Glomerular endothelial cell (primary cell): ENCODE data around the gene DEPDC1B. TPM values are rescaled to one million over a fixed set of nuclear protein-coding genes. Genes with fewer than 3 reads are reported as not detected.
"Not testable (repeated sequence)": the region's sequence is repeated elsewhere in the genome, so short reads cannot be mapped to it uniquely, and the experiment has no call there.

Experiments used
- DNase-seq: peaks from one replicate; pipeline ENCODE4 v3.0.0-alpha.2; 2011; ENCODE audit warnings: low read depth, low spot score; ENCODE audit errors: extremely low read depth
- total RNA-seq: library from RNA; depleted of rRNA; stranded (reverse); fragments of >200 nt; gene quantifications from 2 replicates; pipeline ENCODE4 v1.2.3, GENCODE V29; 2015

Gene DEPDC1B
- 1.0 and 3.4 TPM in 2 replicates for total RNA-seq

- no peak for DNase-seq
Observed at GRCh38 chr5:60699609-60700415, at the start of gene DEPDC1B. Gene DEPDC1B, minus strand, starts transcription at chr5:60700166. Its CDS starts 73 bp downstream, at chr5:60700093.

GRCh38 chr5:60744682-60745081, 44.7 kb upstream of the DEPDC1B start:
- DNase-seq, result no peak

- DNase-seq, result no peak
Observed at GRCh38 chr5:60743511-60744314, 43.7 kb upstream of the DEPDC1B start.

GRCh38 chr5:60740322-60740721, 40.4 kb upstream of the DEPDC1B start:
- DNase-seq, result no peak

GRCh38 chr5:60738933-60739332, 39.0 kb upstream of the DEPDC1B start:
- no peak for DNase-seq

- no peak for DNase-seq
Observed at GRCh38 chr5:60738461-60738860, 38.5 kb upstream of the DEPDC1B start.

DNA sequence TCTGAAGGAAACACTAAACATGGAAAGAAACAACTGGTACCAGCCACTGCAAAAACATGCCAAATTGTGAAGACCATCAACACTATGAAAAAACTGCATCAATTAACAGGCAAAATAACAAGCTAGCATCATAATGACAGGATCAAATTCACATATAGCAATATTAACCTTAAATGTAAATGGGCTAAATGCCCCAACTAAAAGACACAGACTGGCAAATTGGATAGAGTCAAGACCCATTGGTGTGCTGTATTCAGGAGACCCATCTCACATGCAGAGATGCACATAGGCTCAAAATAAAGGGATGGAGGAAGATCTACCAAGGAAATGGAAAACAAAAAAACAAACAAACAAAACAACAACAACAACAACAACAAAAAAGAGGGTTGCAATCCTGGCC, 30.9 kb upstream of the DEPDC1B start:
- not testable (repeated sequence) for DNase-seq

DNA sequence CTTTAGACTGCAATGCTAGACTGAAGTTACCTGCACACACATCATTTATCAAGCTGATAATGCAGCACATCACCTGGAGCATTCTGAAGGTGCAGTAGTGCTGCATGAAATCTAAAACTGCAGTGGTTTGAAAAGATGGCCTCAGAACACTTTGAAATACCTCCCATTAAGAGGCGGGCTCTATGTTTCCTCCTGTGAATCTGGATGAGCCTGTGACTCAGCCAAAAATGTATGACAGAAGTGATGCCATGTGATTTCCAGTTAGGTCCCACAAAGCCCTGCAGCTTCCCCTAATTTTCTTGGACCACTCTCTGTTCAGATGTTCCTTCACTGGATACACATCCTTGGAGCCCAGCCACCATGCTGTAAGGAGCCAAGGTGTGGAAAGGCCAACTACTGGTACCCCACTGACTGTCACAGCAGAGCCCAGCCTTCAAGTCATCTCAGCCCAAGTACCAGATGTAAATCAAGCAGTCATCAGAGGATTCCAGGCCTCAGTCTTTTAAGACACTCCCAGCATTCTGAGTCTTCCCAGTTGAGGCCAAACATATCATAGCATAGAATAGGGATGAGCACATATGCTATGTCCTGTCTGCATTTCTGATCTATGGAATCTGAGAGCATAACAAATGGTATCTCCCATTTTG, 27.2 kb upstream of the DEPDC1B start:
- no peak for DNase-seq

DNA sequence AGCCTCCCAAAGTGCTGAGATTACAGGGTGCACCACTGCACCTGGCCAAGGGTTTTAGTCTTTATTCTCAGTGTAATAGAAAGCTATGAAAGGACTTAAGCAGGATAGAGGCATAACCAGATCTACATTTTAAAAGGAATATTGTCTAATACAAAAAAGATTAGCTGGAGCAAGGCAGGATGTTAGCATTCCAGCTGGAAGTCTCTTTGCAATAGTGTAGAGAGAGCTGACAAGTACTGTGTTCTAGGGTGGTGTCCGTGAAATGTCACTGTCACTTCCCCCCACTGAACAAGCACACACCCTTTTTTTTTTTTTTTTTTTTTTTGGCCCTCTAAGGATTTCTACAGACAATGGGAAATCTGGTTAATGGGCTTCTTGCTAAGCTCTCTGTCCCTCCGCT, 24.2 kb upstream of the DEPDC1B start:
- DNase-seq, result no peak

DNA sequence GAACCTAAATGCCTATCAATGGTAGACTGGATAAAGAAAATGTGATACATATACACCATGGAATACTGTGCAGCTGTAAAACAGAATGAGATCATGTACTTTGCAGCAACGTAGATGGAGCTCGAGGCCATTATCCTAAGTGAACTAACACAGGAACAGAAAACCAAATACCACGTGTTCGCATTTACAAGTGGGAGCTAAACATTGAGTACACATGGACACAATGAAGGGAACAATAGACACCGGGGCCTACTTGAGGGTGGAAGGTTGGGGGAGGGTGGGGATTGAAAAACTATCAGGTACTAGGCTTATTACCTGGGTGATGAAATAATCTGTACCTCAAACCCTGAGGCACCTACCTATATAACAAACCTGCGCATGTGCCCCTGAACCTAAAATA, 22.4 kb upstream of the DEPDC1B start:
- DNase-seq, result no peak

DNA sequence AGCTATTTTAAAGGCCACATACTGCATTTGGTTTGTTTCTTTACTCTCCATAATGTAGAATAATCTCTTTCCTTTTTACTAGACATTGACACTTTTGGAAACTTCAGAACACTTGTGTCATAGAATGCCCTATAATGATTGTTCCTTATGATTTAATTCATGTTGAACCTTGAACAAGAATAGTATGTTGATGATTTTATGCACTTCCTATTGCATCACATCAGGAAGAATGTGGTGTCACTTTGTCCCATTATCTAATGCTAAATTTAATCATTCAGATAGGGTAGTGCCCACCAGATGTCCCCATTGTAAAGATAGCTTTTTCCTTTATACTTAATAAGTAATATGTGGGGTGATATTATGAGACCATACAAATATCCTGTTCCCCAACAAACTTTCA, 19.4 kb upstream of the DEPDC1B start:
- no peak for DNase-seq

DNA sequence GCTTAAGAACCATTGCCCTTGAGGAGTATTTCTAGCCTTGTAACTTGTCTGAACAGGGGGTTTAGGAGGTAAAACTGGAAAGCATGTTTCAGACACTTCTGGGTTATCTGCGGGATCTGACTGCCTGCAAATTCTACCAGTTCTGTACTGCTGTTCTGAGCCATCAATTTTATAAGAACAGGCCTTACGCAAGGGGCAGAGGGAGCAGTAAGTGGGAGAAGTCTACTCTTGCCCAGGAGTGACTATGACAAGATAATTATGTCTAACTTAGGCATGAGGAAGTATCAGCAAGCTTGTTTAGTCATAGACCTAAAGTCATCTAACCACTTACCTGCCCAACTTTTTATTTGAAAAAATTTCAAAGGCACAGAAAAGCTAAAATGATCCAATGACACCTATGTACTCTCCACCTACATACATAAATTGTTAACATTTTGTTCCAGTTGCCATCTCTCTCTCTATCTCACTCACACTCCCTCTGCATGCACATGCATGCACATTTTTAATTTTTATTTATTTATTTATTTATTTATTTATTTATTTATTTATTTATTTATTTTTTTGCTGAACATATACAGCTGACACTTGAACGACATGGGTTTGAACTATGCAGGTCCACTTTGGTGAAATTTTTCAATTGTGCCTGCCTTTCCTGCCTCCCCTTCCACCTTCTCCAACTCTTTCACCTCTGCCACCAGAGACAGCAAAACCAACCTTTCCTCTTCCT, 18.4 kb upstream of the DEPDC1B start:
- DNase-seq, result no peak

- not testable (repeated sequence) for DNase-seq
Observed at GRCh38 chr5:60715201-60715928, 15.4 kb upstream of the DEPDC1B start.

DNA sequence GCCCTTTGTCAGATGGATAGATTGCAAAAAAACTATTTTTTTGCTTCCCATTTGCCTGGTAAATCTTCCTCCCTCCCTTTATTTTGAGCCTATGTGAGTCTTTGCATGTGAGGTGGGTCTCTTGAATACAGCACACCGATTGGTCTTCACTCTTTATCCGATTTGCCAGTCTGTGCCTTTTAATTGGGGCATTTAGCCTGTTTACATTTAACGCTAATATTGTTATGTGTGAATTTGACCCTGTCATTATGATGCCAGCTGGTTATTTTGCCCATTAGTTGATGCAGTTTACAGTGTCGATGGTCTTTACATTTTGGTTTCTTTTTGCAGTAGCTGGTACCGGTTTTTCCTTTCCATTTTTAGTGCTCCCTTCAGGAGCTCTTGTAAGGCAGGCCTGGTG, 13.0 kb upstream of the DEPDC1B start:
- DNase-seq, result no peak

DNA sequence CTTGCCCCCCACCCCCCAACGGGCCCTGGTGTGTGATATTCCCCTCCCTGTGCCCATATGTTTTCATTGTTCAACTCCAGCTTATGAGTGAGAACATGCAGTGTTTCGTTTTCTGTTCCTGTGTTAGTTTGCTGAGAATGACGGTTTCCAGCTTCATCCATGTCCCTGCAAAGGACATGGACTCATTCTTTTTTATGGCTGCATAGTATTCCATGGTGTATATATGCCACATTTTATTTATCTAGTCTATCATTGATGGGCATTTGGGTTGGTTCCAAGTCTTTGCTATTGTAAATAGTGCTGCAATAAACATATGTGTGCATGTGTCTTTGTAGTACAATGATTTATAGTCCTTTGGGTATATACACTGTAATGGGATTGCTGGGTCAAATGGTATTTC, 11.9 kb upstream of the DEPDC1B start:
- not testable (repeated sequence) for DNase-seq

DNA sequence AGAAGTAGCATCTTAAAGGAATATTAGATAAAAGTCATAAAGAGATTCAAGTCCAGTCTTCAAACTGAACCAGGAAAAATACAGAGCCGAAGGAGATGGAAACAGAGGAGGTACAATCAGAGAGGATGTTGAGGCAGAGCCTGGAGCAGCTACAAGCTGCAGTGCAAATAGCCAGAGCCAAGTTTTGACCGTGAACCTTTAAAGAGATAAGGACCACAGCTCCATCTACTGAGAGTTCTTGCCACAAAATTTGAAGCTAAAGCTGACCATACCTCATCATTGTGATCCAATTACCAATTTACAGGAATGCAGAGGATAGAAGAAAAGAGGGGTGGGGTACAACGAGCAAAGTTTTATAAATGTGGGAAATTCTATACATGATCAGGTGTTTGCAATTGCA, 10.4 kb upstream of the DEPDC1B start:
- DNase-seq, result no peak

GRCh38 chr5:60705144-60705543, 5.2 kb upstream of the DEPDC1B start:
- no peak for DNase-seq

- DNase-seq, result no peak
Observed at GRCh38 chr5:60703944-60704343, 4.0 kb upstream of the DEPDC1B start.

DNA sequence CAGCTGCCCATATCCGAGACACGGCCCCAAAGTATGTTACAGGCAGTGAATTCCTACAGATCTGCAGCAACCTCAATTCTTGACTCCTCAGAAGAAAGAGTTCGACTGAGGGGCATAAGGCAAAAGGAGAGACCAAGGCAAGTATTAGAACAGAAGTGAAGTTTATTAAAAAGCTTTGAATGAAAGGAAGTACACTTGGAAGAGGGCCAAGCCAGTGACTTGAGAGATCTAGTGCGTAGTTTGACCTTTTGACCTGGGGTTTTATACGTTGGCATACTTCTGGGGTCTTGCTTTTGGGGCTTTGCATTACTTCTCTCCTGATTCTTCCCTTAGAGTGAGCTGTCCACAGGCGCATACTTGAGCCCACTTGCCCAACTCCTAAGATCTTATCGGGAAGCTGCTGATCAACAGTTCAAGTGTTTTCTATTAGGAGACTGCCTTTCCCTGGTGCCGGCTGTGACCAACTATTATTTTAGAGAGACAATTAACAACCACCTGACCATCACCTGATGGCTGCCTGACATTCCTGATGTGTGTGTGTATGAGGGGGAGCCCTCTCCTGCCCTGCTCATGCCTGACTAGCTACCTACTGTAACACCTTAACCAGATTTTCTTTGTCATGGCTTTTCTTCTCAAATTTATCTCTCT, 1.5 kb upstream of the DEPDC1B start:
- no peak for DNase-seq

DNA sequence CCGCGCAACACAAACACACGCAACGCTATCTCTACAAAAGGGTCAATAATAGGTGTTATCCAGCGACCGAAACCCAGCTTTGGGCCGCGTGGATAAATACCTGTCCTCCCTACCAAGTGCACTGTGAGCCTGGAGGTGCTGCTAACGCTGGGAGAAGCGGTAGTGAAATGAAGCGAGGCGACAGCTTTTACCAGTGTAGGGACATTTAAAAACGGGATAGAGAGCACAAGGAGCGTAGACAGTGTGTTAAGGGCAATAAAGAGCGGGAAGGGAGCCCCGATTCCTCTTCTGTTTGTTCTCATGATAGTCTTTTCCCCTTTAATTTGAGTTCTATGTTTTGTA, 421 bp upstream of the DEPDC1B start:
- no peak for DNase-seq
